GM10266 (cell line): ENCODE measurements around the gene RTN4IP1.

Experiments
- DNase-seq: peaks from one replicate; pipeline ENCODE4 v3.0.0; 2012; ENCODE audit errors: extremely low spot score
- TF ChIP-seq, protein P1 (sequence below): IDR thresholded peaks from 2 replicates; pipeline ENCODE4 v1.5.1; 2012; ENCODE audit warnings: mild to moderate bottlenecking, low read depth; ENCODE audit not compliant: control insufficient read depth, insufficient read depth; ENCODE audit errors: missing control alignments

Gene RTN4IP1

GRCh38 chr6:106536851-106537250, 92.4 kb downstream of the RTN4IP1 start:
- DNase-seq = no peak
- TF ChIP-seq, protein P1, sequence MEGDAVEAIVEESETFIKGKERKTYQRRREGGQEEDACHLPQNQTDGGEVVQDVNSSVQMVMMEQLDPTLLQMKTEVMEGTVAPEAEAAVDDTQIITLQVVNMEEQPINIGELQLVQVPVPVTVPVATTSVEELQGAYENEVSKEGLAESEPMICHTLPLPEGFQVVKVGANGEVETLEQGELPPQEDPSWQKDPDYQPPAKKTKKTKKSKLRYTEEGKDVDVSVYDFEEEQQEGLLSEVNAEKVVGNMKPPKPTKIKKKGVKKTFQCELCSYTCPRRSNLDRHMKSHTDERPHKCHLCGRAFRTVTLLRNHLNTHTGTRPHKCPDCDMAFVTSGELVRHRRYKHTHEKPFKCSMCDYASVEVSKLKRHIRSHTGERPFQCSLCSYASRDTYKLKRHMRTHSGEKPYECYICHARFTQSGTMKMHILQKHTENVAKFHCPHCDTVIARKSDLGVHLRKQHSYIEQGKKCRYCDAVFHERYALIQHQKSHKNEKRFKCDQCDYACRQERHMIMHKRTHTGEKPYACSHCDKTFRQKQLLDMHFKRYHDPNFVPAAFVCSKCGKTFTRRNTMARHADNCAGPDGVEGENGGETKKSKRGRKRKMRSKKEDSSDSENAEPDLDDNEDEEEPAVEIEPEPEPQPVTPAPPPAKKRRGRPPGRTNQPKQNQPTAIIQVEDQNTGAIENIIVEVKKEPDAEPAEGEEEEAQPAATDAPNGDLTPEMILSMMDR = no peak

GRCh38 chr6:106536357-106536756, 92.9 kb downstream of the RTN4IP1 start:
- TF ChIP-seq, protein P1 = no peak
- no peak for DNase-seq

GRCh38 chr6:106535012-106535411, 94.3 kb downstream of the RTN4IP1 start:
- TF ChIP-seq, protein P1 = no peak
- DNase-seq = no peak

- TF ChIP-seq, protein P1 = no peak
- no peak for DNase-seq
Observed at GRCh38 chr6:106534564-106534982, 94.7 kb downstream of the RTN4IP1 start.

- DNase-seq = no peak
- TF ChIP-seq, protein P1 = no peak
Observed at GRCh38 chr6:106534004-106534403, 95.3 kb downstream of the RTN4IP1 start.

DNA sequence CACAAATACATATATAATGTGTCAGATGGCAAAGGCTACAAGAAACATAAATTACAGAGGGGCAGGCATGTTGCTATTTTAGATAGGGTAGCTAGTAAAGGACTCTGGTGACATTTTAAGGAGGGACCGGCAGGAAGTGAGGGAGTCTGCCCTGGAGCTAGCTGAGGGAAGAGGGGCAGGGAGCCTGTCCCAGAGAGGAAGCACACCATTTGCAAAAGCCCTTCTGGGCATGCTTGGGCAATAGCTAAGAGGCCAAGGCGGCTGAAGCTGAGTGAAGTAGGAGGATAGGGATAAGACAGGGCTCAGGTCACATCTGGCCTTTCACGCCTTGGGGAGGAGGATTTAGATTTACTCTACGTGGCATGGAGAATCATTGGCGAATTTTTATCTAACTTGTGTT, 96.2 kb downstream of the RTN4IP1 start:
- TF ChIP-seq, protein P1 = no peak
- DNase-seq = no peak

DNA sequence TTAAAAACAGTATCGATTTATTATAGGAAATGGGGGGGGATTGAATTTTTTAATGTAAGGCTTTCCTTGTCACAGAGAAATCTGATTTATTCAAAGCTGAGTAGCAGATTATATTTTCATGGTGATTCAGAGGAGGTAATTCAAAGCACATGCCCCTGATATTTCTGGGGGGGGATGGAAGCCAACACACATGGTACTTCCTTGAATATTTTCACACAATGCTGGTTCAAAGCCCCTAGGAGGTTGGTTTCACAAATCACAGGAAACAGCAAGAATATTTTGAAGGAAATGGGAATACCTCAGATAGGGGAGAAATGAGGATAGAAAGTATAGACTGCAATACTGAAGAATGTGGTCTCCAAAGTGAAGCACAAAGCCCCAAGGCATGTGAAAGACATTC, 98.8 kb downstream of the RTN4IP1 start:
- TF ChIP-seq, protein P1 = no peak
- DNase-seq = no peak
